Glutamatergic neuron (in vitro differentiated cells): Measurements from ENCODE around the gene ZBTB43. TPM values are rescaled to one million over a fixed set of nuclear protein-coding genes. Genes with fewer than 3 reads are reported as not detected.
A peak's percentile ranks its signal among the peaks of the same experiment; 100 is the strongest.

Source experiments
- DNase-seq: peaks from one replicate; pipeline ENCODE4 v3.0.0; 2022
- H3K27ac Mint-ChIP-seq: one replicate; pipeline ENCODE4 v1.8.0; 2020; ENCODE audit warnings: mild to moderate bottlenecking, mixed read lengths, inconsistent platforms; ENCODE audit not compliant: unreplicated experiment
- H3K27me3 Mint-ChIP-seq: one replicate; pipeline ENCODE4 v1.8.0; 2020; ENCODE audit warnings: mild to moderate bottlenecking, moderate library complexity, mixed read lengths, inconsistent platforms; ENCODE audit not compliant: unreplicated experiment
- H3K36me3 Mint-ChIP-seq: one replicate; pipeline ENCODE4 v1.8.0; 2020; ENCODE audit warnings: mild to moderate bottlenecking, mixed read lengths, inconsistent platforms; ENCODE audit not compliant: unreplicated experiment
- H3K4me1 Mint-ChIP-seq: one replicate; pipeline ENCODE4 v1.8.0; 2020; ENCODE audit warnings: mild to moderate bottlenecking, low read depth, mixed read lengths, inconsistent platforms; ENCODE audit not compliant: unreplicated experiment
- H3K4me3 Mint-ChIP-seq: one replicate; pipeline ENCODE4 v1.8.0; 2020; ENCODE audit warnings: mild to moderate bottlenecking, mixed read lengths, inconsistent platforms; ENCODE audit not compliant: unreplicated experiment
- H3K9me3 Mint-ChIP-seq: one replicate; pipeline ENCODE4 v1.8.0; 2020; ENCODE audit warnings: mild to moderate bottlenecking, moderate library complexity, mixed read lengths, inconsistent platforms; ENCODE audit not compliant: unreplicated experiment
- total RNA-seq: library from RNA; stranded (reverse); fragmentation: NEBNext Ultra II Directional; extraction: Animal tissue kit (Norgen Biotek cat#: 25700); gene quantifications from one replicate; pipeline ENCODE4 v1.2.1, GENCODE V29; 2021; ENCODE audit not compliant: unreplicated experiment
- TF ChIP-seq, protein P1 (sequence below): fragments of 200-600 bp; sonication (generic); IDR thresholded peaks from one replicate; pipeline ENCODE4 v1.5.0; 2021; ENCODE audit not compliant: partially characterized antibody, unreplicated experiment

ZBTB43 gene
- total RNA-seq, 1 donor from 2014 or later, result 16.8 TPM

DNA sequence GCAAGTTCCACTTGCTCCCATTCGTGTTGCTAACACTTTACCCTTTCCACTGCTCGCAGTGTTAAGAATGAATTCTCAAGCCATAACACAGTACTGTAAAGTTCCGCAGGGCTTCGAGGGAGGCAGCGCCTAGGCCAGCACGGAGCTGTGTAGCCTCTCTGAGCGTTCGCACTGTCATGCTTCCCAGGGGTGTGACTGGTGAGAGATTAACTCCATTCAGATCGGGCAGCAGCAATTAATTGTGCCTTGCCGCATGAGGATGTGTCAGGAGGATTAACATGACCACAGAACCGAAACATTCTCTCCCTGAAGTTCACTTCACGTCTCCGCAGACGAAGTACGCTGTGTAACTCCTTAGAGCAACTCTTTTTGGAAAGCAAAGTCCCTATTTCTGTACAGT, 78.8 kb downstream of the ZBTB43 start:
- Mint-ChIP-seq H3K4me3 (no peak overlapping the region), H3K36me3 (peaks cover 11% of the 10 kb centered on the region), H3K27ac (no peak overlapping the region), H3K27me3 (no peaks in the 10 kb centered on the region), H3K4me1 (peaks cover 42% of the 10 kb centered on the region), H3K9me3 (peaks cover 3% of the 10 kb centered on the region)
- TF ChIP-seq, protein P1, sequence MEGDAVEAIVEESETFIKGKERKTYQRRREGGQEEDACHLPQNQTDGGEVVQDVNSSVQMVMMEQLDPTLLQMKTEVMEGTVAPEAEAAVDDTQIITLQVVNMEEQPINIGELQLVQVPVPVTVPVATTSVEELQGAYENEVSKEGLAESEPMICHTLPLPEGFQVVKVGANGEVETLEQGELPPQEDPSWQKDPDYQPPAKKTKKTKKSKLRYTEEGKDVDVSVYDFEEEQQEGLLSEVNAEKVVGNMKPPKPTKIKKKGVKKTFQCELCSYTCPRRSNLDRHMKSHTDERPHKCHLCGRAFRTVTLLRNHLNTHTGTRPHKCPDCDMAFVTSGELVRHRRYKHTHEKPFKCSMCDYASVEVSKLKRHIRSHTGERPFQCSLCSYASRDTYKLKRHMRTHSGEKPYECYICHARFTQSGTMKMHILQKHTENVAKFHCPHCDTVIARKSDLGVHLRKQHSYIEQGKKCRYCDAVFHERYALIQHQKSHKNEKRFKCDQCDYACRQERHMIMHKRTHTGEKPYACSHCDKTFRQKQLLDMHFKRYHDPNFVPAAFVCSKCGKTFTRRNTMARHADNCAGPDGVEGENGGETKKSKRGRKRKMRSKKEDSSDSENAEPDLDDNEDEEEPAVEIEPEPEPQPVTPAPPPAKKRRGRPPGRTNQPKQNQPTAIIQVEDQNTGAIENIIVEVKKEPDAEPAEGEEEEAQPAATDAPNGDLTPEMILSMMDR, result no peak
- no peak for DNase-seq

DNA sequence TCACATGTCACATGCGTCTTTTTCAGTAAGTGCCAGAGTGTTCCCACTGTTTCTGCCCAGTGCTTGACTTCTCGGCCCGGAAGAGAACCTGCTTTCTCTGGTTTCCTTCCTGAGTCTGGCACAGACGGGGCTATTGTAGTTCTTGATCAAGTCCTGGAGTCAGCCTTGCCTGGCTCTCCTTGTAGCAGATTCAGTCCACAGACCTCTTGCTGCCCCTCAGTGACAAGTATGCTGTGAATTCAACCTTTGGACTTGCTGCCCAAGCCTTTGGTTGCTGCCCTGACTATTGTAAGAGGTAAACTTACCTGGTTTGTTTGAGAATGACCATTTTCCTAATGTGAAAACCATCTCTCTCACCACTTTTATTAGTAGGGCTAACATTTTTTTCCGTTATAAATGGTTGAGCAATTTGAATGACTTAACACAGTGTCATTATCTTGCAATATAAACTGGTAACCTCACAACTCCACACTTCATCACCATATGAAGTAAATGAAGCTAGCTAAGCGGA, 80.3 kb downstream of the ZBTB43 start:
- Mint-ChIP-seq H3K9me3 (peaks cover 6% of the 10 kb centered on the region), H3K36me3 (no peaks in the 10 kb centered on the region), H3K4me1 (peaks cover 44% of the 10 kb centered on the region), H3K27me3 (no peaks in the 10 kb centered on the region), H3K27ac (no peak overlapping the region), H3K4me3 (no peak overlapping the region)
- DNase-seq, result no peak
- TF ChIP-seq, protein P1, result no peak

DNA sequence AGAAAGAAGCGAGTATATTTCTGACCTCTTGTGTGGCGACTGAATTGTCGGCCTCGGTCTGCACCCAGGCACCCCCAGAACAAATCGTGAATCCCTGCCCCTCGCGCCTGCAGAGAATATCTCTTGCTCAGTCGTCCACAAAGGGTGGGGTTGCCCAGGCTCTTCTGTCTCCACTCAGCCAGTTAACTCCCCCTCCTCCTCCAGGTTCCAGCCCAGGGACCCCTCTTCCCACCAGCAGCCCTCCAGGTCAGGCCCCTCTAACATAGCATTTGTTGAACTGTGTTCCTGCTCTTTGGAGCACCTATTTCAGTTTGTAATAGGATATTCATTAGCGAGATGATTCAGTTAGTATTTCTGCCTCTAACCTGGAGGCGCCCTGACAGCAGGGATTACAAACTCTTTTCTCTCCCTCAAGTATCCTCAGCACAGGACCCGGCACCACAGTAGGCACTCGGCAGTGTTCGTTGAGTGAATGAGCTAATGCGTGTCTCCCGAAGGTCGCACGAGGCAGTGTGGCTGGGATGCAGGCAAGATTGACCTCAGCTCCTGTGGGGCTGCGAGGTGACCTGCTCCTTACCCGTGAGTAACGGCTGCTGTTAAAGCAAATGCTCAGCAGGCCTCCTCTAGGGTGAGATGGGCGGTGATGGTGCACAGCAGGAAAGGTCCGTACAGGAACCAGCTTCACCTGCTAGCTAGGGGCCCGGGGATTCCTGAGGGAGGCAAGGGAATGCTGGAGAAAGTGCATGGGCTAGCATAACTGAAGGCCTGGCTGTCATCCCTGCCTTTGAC, 81.4 kb downstream of the ZBTB43 start:
- peaks cover 38% of the 10 kb centered on the region for H3K4me1 Mint-ChIP-seq
- no peak for DNase-seq
- no peaks in the 10 kb centered on the region for H3K36me3 Mint-ChIP-seq
- no peak overlapping the region for H3K4me3 Mint-ChIP-seq
- TF ChIP-seq, protein P1, result no peak
- peaks cover 6% of the 10 kb centered on the region for H3K9me3 Mint-ChIP-seq
- peak overlapping the region; percentile 62 for H3K27ac Mint-ChIP-seq
- no peaks in the 10 kb centered on the region for H3K27me3 Mint-ChIP-seq

DNA sequence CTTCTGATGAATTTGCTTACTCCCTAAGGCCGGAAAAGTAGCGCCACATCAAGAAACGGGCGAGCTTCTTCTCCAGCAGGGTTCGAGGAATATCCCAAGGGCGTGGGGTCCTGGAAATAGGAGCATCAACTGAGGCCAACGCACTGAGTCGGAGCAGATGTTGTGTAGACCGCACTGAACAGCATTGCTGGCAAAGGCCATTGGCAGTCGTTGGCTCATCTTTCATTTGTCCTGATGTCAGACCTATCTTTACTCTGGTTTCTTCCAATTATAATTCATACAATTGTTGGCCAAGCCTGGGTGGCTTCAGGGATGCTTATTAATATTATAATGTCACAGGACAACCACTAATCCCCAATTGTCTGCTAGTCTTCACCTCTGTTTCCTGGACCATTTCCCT, 82.1 kb downstream of the ZBTB43 start:
- Mint-ChIP-seq H3K36me3 (no peaks in the 10 kb centered on the region), H3K4me1 (peaks cover 34% of the 10 kb centered on the region), H3K27ac (no peak overlapping the region), H3K9me3 (peaks cover 6% of the 10 kb centered on the region), H3K27me3 (no peaks in the 10 kb centered on the region), H3K4me3 (no peak overlapping the region)
- DNase-seq, result no peak
- TF ChIP-seq, protein P1, result no peak

Other genes with a start within 250 kb of the ZBTB43 start
- gene LMX1B, start 191.1 kb upstream of the ZBTB43 start, total RNA-seq, result 0.27 TPM
- 21.0 TPM for gene ZBTB34, start 55.6 kb downstream of the ZBTB43 start, total RNA-seq
- 23.8 TPM for gene RALGPS1, start 109.7 kb downstream of the ZBTB43 start, total RNA-seq